Measurements from ENCODE around the gene CYB5R4. TPM values are rescaled to one million over a fixed set of nuclear protein-coding genes. Genes with fewer than 3 reads are reported as not detected.
"Not testable (repeated sequence)": the region's sequence is repeated elsewhere in the genome, so short reads cannot be mapped to it uniquely, and the experiment has no call there.

Gene CYB5R4
- total and polyA plus RNA-seq, 2 donors (not counting 1 experiment from before 2014, with no cell fraction given) = 11.8 to 39.6 TPM

GRCh38 chr6:83947983-83948382 lies 88.5 kb downstream of the CYB5R4 start:
- intact Hi-C loops (cut with micrococcal nuclease); H3K4me3 Mint-ChIP-seq; H3K27me3 Mint-ChIP-seq; H3K27me3 ChIP-seq (replicated peaks in 1 of 4; ENCODE audit: control extremely low read depth in 1 of 4, control insufficient read depth in 3 of 4, insufficient read depth in 4 of 4, low read length in 3 of 4); H3K79me2 ChIP-seq (ENCODE audit: control insufficient read depth, insufficient read depth, low read length); H3K27ac ChIP-seq (ENCODE audit: low read length in 2 of 2); ATAC-seq (ENCODE audit: low read depth); H3K4me1 ChIP-seq (ENCODE audit: control insufficient read depth in 2 of 2, insufficient read depth in 2 of 2, low read length in 2 of 2); CTCF ChIA-PET; H3K36me3 ChIP-seq (replicated peaks in 1 of 2; ENCODE audit: control extremely low read depth in 1 of 2, control insufficient read depth in 1 of 2, extremely low read depth in 1 of 2, insufficient read depth in 2 of 2, low read length in 1 of 2); H3K4me3 ChIP-seq (ENCODE audit: control extremely low read depth in 1 of 5, extremely low read depth in 1 of 5, insufficient read depth in 1 of 5, low read depth in 2 of 5, low read length in 4 of 5); H3K9me3 ChIP-seq (ENCODE audit: control extremely low read depth in 1 of 3, control insufficient read depth in 2 of 3, insufficient read depth in 1 of 3, low read length in 2 of 3); H3K9ac ChIP-seq (ENCODE audit: low read length); DNase-seq; H3K4me2 ChIP-seq (replicated peaks; ENCODE audit: low read depth, low read length, poor library complexity, severe bottlenecking); POLR2A ChIA-PET; H4K20me1 ChIP-seq (ENCODE audit: control insufficient read depth, insufficient read depth, low read length, poor library complexity, severe bottlenecking); H3K27ac Mint-ChIP-seq; H3K4me1 Mint-ChIP-seq; H2AFZ ChIP-seq (ENCODE audit: insufficient read depth, low read depth, low read length, poor library complexity, severe bottlenecking): not testable (repeated sequence)
- H3K9me3 Mint-ChIP-seq (ENCODE audit: insufficient read depth) = peaks cover 19% of the 10 kb centered on the region
- whole genome bisulfite sequencing (ENCODE audit: insufficient coverage) = no CpG with 5 or more reads among the region's 2 CpGs

GRCh38 chr6:83948851-83949250 lies 89.4 kb downstream of the CYB5R4 start:
- H3K9me3 ChIP-seq (ENCODE audit: control extremely low read depth in 1 of 3, control insufficient read depth in 2 of 3, insufficient read depth in 1 of 3, low read length in 2 of 3) = peaks cover 0 to 2% (median 0%) of the 10 kb centered on the region in 3 donors
- no peak overlapping the region for H3K4me2 ChIP-seq (replicated peaks; ENCODE audit: low read depth, low read length, poor library complexity, severe bottlenecking)
- H3K36me3 ChIP-seq (replicated peaks in 1 of 2; ENCODE audit: control extremely low read depth in 1 of 2, control insufficient read depth in 1 of 2, extremely low read depth in 1 of 2, insufficient read depth in 2 of 2, low read length in 1 of 2) = peaks cover 3% of the 10 kb centered on the region in 2 experiments
- no peaks in the 10 kb centered on the region for H3K79me2 ChIP-seq (ENCODE audit: control insufficient read depth, insufficient read depth, low read length)
- Mint-ChIP-seq H3K4me3 (no peak overlapping the region), H3K4me1 (no peaks in the 10 kb centered on the region), H3K27me3 (no peaks in the 10 kb centered on the region), H3K9me3 (ENCODE audit: insufficient read depth) (peaks cover 16% of the 10 kb centered on the region), H3K27ac (no peak overlapping the region)
- H4K20me1 ChIP-seq (ENCODE audit: control insufficient read depth, insufficient read depth, low read length, poor library complexity, severe bottlenecking) = no peaks in the 10 kb centered on the region
- WGBS (ENCODE audit: insufficient coverage) = 83% methylated on average over 1 of the region's 2 CpGs
- TF ChIP-seq EZH2 (IDR thresholded peaks at IDR 0.05; ENCODE audit: borderline replicate concordance, insufficient read depth, low read depth, low read length, poor library complexity, severe bottlenecking) (no peak), CTCF (IDR thresholded peaks at IDR 0.05) (no peak)
- CTCF ChIA-PET = no interaction called here
- H3K4me1 ChIP-seq (ENCODE audit: control insufficient read depth in 2 of 2, insufficient read depth in 2 of 2, low read length in 2 of 2) = no peaks in the 10 kb centered on the region
- no peak overlapping the region for H3K27ac ChIP-seq (ENCODE audit: low read length in 2 of 2)
- H2AFZ ChIP-seq (ENCODE audit: insufficient read depth, low read depth, low read length, poor library complexity, severe bottlenecking) = no peak overlapping the region
- POLR2A ChIA-PET = no interaction called here
- intact Hi-C loops (cut with micrococcal nuclease) = no loop called here
- ATAC-seq (ENCODE audit: low read depth) = no peak
- no peak overlapping the region for H3K9ac ChIP-seq (ENCODE audit: low read length)
- DNase-seq = no peak
- no peak overlapping the region for H3K4me3 ChIP-seq (ENCODE audit: control extremely low read depth in 1 of 5, extremely low read depth in 1 of 5, insufficient read depth in 1 of 5, low read depth in 2 of 5, low read length in 4 of 5)
- H3K27me3 ChIP-seq (replicated peaks in 1 of 4; ENCODE audit: control extremely low read depth in 1 of 4, control insufficient read depth in 3 of 4, insufficient read depth in 4 of 4, low read length in 3 of 4) = no peaks in the 10 kb centered on the region

GRCh38 chr6:83951423-83951822 lies 91.9 kb downstream of the CYB5R4 start:
- H4K20me1 ChIP-seq (ENCODE audit: control insufficient read depth, insufficient read depth, low read length, poor library complexity, severe bottlenecking); H3K79me2 ChIP-seq (ENCODE audit: control insufficient read depth, insufficient read depth, low read length); H3K4me1 Mint-ChIP-seq; H3K9me3 ChIP-seq (ENCODE audit: control extremely low read depth in 1 of 3, control insufficient read depth in 2 of 3, insufficient read depth in 1 of 3, low read length in 2 of 3); H3K9me3 Mint-ChIP-seq (ENCODE audit: insufficient read depth); H3K4me3 Mint-ChIP-seq; intact Hi-C loops (cut with micrococcal nuclease); H3K4me2 ChIP-seq (replicated peaks; ENCODE audit: low read depth, low read length, poor library complexity, severe bottlenecking); H3K4me3 ChIP-seq (ENCODE audit: control extremely low read depth in 1 of 5, extremely low read depth in 1 of 5, insufficient read depth in 1 of 5, low read depth in 2 of 5, low read length in 4 of 5); H3K9ac ChIP-seq (ENCODE audit: low read length); H3K27ac Mint-ChIP-seq; H3K27ac ChIP-seq (ENCODE audit: low read length in 2 of 2); H2AFZ ChIP-seq (ENCODE audit: insufficient read depth, low read depth, low read length, poor library complexity, severe bottlenecking); ATAC-seq (ENCODE audit: low read depth); POLR2A ChIA-PET; H3K27me3 Mint-ChIP-seq; H3K27me3 ChIP-seq (replicated peaks in 1 of 4; ENCODE audit: control extremely low read depth in 1 of 4, control insufficient read depth in 3 of 4, insufficient read depth in 4 of 4, low read length in 3 of 4); DNase-seq; H3K4me1 ChIP-seq (ENCODE audit: control insufficient read depth in 2 of 2, insufficient read depth in 2 of 2, low read length in 2 of 2); CTCF ChIA-PET: not testable (repeated sequence)
- WGBS (ENCODE audit: insufficient coverage) = no CpG with 5 or more reads among the region's 2 CpGs
- H3K36me3 ChIP-seq (replicated peaks in 1 of 2; ENCODE audit: control extremely low read depth in 1 of 2, control insufficient read depth in 1 of 2, extremely low read depth in 1 of 2, insufficient read depth in 2 of 2, low read length in 1 of 2) = peaks cover 5 to 16% of the 10 kb centered on the region in 2 experiments
